GM19372 (cell line): ENCODE measurements around the gene NUTM2A.
"Not testable (repeated sequence)": the region's sequence is repeated elsewhere in the genome, so short reads cannot be mapped to it uniquely, and the experiment has no call there.

Source experiments
- ATAC-seq: cut with Tn5 transposase; IDR thresholded peaks from one replicate; pipeline ENCODE4 v1.9.1; 2021; ENCODE audit warnings: mild to moderate bottlenecking, low read depth, moderate library complexity; ENCODE audit not compliant: unreplicated experiment

The NUTM2A gene

GRCh38 chr10:87247335-87247734 is 22.1 kb downstream of the NUTM2A start:
- not testable (repeated sequence) for ATAC-seq

GRCh38 chr10:87248818-87249353 is 23.6 kb downstream of the NUTM2A start:
- not testable (repeated sequence) for ATAC-seq

- not testable (repeated sequence) for ATAC-seq
These were observed 55.6 kb downstream of the NUTM2A start for GRCh38 chr10:87280749-87281392.
